ENCODE data around the gene LIPA. TPM values are rescaled to one million over a fixed set of nuclear protein-coding genes. Genes with fewer than 3 reads are reported as not detected.
"Not testable (repeated sequence)": the region's sequence is repeated elsewhere in the genome, so short reads cannot be mapped to it uniquely, and the experiment has no call there.

The LIPA gene
- total RNA-seq, result 10 to 100 TPM; 13.2 to 15.8 (median 14.7) TPM

DNA sequence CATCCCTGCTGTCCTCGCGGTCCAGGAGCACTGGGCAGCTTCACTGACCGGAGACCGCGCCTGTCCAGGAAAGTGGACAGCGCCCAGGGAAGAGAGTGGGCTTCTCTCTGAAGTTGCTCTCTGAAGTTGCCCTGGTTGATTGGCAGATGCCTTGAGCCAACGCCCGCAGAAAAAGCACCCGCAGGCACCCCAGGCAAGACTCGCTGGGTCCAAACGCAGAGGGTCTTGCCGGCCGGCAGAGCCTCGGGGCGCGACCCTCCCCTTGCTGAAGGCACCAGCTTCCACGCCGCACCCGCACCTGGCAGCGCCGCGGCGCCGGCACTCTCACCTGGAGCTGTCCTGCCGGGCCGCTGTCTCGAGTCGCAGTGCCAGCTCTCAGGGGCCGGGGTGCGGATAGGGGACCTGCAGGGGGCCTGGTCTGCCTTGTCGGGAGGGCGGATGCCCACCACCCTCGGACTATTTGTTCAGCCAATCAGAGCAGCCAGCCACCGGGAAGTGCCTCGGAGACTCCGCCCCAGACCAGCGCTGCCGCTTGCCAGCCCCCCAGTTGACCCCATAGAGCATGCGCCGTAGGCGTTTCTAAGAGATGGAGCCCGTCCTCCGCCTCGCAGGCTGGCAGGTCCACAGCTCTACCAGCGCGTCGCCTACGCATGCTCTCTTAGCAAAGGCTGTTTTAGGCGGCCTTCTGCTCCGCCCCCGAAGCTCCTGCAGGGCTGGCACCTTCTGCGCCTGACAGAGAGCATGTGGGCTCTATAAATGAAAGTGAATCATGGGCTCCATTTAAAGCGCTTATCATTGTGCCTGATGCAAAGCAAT is at the start of gene LIPA:
Gene LIPA, minus strand, starts transcription at position 367 of the 816 bp plus-strand sequence. CDS start 4,127 bp downstream, outside the sequence.
- DNase-seq, result peak; percentile 94
- H3K27me3 Mint-ChIP-seq (ENCODE audit: low read depth), result no peaks in the 10 kb centered on the region
- peaks cover 34% of the 10 kb centered on the region for H3K4me1 Mint-ChIP-seq (ENCODE audit: low read depth)
- peaks cover 6% of the 10 kb centered on the region for H3K36me3 Mint-ChIP-seq (ENCODE audit: insufficient read depth)
- peaks cover 6% of the 10 kb centered on the region for H3K9me3 Mint-ChIP-seq
- ATAC-seq, result peak; percentile 93 to 94
- peak within 1 kb of the TSS; percentile 85 for H3K4me3 Mint-ChIP-seq

DNA sequence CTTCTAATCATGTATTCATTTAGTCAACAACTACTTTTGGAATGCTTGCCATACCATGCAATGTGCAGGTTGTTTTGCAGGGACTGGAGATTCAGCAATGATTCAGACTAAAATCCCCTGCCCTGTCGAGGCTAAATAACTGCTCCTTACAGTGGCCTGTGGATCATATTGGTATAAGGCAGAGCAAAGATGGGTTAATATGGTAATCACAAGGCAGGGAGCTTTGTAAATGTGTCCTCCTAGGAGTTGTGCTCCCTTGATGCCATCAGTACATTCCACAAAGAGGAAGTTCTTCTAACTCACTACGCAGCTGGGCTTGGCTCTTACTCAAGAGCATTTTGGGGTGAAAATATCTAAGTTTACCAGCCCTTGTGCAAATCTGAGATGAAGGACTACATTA is 49.7 kb upstream of the LIPA start:
- DNase-seq, result no peak
- peaks cover 43% of the 10 kb centered on the region for H3K4me1 Mint-ChIP-seq (ENCODE audit: low read depth)
- H3K27me3 Mint-ChIP-seq (ENCODE audit: low read depth), result no peaks in the 10 kb centered on the region
- peak; percentile 47 to 64 for ATAC-seq
- peaks cover 11% of the 10 kb centered on the region for H3K9me3 Mint-ChIP-seq
- peak overlapping the region; percentile 85 for H3K4me3 Mint-ChIP-seq
- peaks cover 15% of the 10 kb centered on the region for H3K36me3 Mint-ChIP-seq (ENCODE audit: insufficient read depth)

DNA sequence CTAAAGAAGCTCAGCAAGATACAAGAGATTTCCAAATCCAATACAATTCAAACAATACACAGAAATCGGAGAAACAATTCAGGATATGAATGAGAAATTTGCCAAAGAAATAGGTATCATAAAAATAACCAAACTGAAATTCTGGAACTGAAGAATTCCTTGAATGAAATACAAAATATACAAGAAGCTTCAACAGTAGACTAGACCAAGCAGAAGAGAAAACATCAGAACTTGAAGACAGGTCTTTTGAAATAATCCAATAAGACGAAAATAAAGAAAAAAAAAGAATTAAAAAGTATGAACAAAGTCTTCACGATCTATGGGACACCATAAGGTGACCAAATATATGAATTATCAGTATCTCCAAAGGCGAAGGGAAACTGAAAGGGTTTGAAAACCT is 47.5 kb upstream of the LIPA start:
- H3K36me3 Mint-ChIP-seq (ENCODE audit: insufficient read depth), result peaks cover 3% of the 10 kb centered on the region
- peaks cover 11% of the 10 kb centered on the region for H3K9me3 Mint-ChIP-seq
- DNase-seq, result no peak
- H3K27me3 Mint-ChIP-seq (ENCODE audit: low read depth), result no peaks in the 10 kb centered on the region
- H3K4me3 Mint-ChIP-seq, result no peak overlapping the region
- no peak for ATAC-seq
- H3K4me1 Mint-ChIP-seq (ENCODE audit: low read depth), result peaks cover 45% of the 10 kb centered on the region

DNA sequence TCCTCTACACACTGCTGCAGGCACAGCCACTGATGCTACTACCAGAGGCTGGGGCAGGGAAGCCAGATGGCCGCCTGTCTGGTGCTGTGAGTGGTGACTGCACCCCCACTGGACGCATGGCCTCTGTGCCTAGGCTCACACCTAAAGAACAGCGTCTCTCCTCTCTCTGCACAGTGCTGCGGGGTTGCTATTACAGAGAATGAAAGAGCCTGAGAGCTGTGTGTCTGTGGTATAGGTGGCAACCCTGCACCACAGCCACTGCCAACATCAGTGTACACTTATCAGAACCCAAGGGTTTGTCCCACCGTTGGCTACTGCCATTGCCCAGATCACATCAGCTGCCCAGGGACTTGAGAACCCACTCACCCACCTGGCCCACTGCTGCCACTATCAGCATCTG is 46.2 kb upstream of the LIPA start:
- DNase-seq (no peak), ATAC-seq (no peak)
- Mint-ChIP-seq H3K27me3 (ENCODE audit: low read depth) (no peaks in the 10 kb centered on the region), H3K36me3 (ENCODE audit: insufficient read depth) (no peaks in the 10 kb centered on the region), H3K4me1 (ENCODE audit: low read depth) (peaks cover 36% of the 10 kb centered on the region), H3K4me3 (no peak overlapping the region), H3K9me3 (peaks cover 11% of the 10 kb centered on the region)

DNA sequence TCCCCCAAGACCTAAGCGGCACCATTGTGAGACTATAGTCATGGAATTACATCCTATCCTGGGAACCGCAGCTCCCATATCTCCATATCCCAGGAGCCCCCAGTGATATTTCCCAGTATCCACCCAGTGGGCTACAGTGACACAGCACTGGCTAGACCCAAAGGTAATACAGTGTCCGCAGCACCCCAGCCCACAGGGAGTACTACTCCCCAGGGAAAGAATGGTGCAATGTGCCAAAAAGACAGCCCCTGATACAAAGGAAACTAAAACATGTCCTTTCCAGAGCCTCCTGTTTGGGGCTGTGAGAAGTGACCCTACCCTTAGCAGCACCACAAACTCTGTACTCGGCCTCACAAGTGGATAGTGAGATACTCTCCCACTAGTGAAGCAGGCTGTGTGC is 45.8 kb upstream of the LIPA start:
- DNase-seq (no peak), ATAC-seq (no peak)
- H3K36me3 Mint-ChIP-seq (ENCODE audit: insufficient read depth), result no peaks in the 10 kb centered on the region
- peaks cover 31% of the 10 kb centered on the region for H3K4me1 Mint-ChIP-seq (ENCODE audit: low read depth)
- no peak overlapping the region for H3K4me3 Mint-ChIP-seq
- H3K27me3 Mint-ChIP-seq (ENCODE audit: low read depth), result no peaks in the 10 kb centered on the region
- H3K9me3 Mint-ChIP-seq, result peaks cover 11% of the 10 kb centered on the region

DNA sequence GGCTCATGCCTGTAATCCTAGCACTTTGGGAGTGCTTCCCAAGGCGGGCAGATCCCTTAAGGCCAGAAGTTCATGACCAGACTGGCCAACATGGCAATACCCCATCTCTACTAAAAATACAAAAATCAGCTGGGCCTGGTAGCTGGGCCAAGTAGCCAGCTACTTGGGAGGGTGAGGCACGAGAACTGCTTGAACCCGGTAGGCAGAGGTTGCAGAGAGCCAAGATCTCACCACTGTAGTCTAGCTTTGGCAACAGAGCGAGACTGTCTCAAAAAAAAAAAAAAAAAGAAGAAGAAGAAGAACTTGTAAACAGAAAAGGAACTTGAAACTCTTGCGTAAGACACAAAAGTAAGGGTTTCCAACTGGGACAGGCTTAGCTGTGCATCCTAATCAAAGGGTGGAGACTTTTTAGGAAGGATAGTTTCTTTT is 44.7 kb upstream of the LIPA start:
- no peak for ATAC-seq
- Mint-ChIP-seq H3K27me3 (ENCODE audit: low read depth) (no peaks in the 10 kb centered on the region), H3K4me1 (ENCODE audit: low read depth) (peaks cover 22% of the 10 kb centered on the region), H3K4me3 (no peak overlapping the region), H3K36me3 (ENCODE audit: insufficient read depth) (no peaks in the 10 kb centered on the region), H3K9me3 (peaks cover 11% of the 10 kb centered on the region)
- no peak for DNase-seq

DNA sequence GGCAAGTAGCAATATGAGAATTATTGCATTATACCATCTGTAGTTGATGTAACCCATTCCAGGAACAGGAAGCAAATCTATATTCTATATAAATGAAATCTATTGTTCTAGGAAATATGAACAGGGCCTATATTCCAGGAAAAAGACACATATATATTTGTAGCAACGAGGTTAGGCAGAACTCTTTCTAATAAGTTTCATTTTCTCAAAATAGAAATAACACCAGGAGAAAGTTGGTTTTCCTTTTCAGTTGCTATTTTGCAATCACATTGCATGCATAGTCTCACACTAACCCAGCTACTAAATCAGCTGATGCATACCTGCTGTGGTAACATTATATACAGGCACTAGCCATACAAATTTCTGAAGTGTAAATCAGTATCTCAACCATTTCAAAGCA is 44.0 kb upstream of the LIPA start:
- Mint-ChIP-seq H3K36me3 (ENCODE audit: insufficient read depth) (no peaks in the 10 kb centered on the region), H3K9me3 (peaks cover 11% of the 10 kb centered on the region), H3K27me3 (ENCODE audit: low read depth) (no peaks in the 10 kb centered on the region), H3K4me1 (ENCODE audit: low read depth) (peaks cover 18% of the 10 kb centered on the region), H3K4me3 (no peak overlapping the region)
- ATAC-seq, result peak in 1 of 2 donors; percentile 41
- no peak for DNase-seq

DNA sequence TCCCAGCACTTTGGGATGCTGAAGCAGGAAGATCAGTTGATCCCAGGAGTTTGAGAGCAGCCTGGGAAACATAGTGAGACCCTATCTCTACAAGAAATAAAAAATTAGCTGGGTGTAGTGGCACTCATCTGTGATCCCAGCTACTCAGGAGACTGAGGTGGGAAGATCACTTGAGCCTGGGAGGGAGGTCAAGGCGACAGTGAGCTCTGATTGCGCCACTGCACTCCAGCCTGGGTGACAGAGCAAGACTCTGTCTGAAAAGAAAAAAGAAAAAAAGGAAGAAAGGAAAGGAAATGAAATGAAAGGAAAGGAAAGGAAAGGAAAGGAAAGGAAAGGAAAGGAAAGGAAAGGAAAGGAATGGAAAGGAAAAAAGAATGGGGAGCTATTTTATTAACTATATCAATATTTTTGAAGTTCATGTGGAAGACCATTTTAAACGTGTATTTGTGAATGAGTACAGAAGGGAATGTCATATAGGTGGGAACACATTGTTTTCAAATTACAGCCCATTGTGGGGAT is 43.2 kb upstream of the LIPA start:
- H3K36me3 Mint-ChIP-seq (ENCODE audit: insufficient read depth), result no peaks in the 10 kb centered on the region
- no peak overlapping the region for H3K4me3 Mint-ChIP-seq
- H3K27me3 Mint-ChIP-seq (ENCODE audit: low read depth), result no peaks in the 10 kb centered on the region
- ATAC-seq, result no peak
- no peak for DNase-seq
- H3K9me3 Mint-ChIP-seq, result peaks cover 11% of the 10 kb centered on the region
- peaks cover 15% of the 10 kb centered on the region for H3K4me1 Mint-ChIP-seq (ENCODE audit: low read depth)

DNA sequence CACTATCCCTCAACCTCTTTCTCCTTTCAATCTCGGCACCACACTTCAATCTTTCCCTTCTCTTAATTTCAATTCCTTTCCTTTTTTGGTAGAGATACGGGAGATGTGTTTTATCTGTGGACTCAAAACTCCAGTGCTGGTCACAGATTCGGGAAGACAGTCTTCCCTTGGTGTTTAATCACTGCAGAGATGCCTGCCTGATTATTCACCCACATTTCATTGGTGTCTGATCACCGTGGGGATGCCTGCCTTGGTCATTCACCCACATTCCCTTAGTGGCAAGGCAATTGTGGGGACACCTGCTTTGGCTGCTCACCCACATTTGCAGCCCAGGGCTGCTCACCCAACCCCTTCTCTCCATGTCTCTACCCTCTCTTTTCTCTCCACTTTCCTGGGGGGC is 33.7 kb upstream of the LIPA start:
- ATAC-seq; H3K27me3 Mint-ChIP-seq (ENCODE audit: low read depth); H3K4me1 Mint-ChIP-seq (ENCODE audit: low read depth); H3K9me3 Mint-ChIP-seq; H3K4me3 Mint-ChIP-seq; H3K36me3 Mint-ChIP-seq (ENCODE audit: insufficient read depth); DNase-seq: not testable (repeated sequence)

DNA sequence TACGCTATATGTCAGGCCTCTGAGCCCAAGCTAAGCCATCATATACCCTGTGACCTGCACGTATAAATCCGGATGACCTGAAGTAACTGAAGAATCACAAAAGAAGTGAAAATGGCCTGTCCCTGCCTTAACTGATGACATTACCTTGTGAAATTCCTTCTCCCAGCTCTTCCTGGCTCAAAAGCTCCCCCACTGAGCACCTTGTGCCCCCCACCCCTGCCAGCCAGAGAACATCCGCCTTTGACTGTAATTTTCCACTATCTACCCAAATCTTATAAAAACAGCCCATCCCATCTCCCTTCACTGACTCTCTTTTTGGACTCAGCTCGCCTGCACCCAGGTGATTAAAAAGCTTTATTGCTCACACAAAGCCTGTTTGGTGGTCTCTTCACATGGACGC is 33.1 kb upstream of the LIPA start:
- H3K36me3 Mint-ChIP-seq (ENCODE audit: insufficient read depth); H3K4me1 Mint-ChIP-seq (ENCODE audit: low read depth); H3K9me3 Mint-ChIP-seq; DNase-seq; H3K27me3 Mint-ChIP-seq (ENCODE audit: low read depth); H3K4me3 Mint-ChIP-seq; ATAC-seq: not testable (repeated sequence)

DNA sequence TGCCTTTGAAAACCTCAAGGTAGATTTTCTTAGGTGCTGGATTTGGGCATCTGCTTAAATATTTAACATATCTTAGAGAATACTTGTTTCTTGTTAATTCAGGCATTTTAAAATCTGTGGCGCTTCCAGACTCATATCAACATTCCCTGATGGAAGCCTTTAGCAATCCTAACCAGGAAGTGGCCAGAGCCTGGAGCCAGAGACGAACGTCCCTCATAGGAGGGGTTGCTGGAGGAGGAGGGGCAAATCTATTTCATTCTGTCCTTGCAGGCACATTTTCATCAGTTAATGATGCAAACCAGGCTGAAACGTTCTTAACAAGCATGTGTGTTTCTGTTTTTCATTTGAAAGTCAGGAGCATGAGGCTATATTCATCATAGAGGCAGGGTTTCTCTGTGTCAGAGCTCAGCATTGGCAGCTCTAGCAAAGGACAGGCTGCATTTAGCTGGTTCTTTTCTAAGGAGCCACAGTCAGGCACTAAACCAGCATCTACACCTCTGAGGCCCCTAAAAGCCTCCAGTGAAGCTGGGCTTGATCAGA is 32.4 kb upstream of the LIPA start:
- Mint-ChIP-seq H3K27me3 (ENCODE audit: low read depth) (no peaks in the 10 kb centered on the region), H3K4me3 (no peak overlapping the region), H3K4me1 (ENCODE audit: low read depth) (no peaks in the 10 kb centered on the region), H3K9me3 (no peaks in the 10 kb centered on the region), H3K36me3 (ENCODE audit: insufficient read depth) (no peaks in the 10 kb centered on the region)
- no peak for DNase-seq
- ATAC-seq, result no peak

DNA sequence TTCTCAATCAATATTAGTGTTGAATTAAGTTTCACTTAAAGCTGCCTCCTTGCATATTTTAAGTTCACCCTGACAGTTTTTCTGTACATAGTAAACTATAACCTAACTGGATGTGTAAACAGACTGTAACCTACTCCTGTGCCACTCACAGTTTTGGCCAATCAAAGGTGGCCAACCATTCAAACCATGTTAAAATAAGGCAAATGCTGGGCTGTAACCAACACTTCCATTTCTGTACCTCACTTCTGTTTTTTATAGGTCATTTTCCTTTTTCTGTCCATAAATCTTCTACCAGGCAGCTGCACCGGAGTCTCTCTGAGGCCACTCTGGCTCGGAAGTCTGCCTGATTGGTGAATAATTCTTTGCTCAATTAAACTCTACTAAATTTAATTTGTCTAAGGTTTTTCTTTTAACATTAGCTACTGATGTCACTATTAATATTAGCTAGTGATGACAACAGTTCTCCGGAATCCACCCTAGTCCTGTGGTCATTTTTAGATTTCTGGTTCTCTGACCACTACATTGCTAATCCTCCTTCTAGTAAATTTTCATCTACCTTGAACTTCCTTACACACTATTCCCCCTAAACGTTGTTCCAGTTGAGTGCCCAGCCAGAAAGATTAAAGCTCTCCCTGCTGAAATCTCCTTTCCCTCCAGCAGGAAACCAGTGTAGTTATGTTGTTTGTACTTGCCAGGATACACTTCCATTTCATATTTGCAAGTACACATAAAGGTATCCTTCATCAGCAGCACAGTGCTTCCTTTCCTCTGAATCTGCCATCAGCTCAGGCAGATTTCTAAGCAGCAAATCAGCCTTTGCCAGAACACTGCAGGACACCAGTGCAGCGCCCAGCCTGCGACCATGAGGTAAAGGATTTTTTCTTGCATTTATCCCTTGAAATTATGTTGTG is 31.7 kb upstream of the LIPA start:
- ATAC-seq (no peak), DNase-seq (no peak)
- Mint-ChIP-seq H3K9me3 (no peaks in the 10 kb centered on the region), H3K4me3 (no peak overlapping the region), H3K36me3 (ENCODE audit: insufficient read depth) (no peaks in the 10 kb centered on the region), H3K27me3 (ENCODE audit: low read depth) (no peaks in the 10 kb centered on the region), H3K4me1 (ENCODE audit: low read depth) (no peaks in the 10 kb centered on the region)

DNA sequence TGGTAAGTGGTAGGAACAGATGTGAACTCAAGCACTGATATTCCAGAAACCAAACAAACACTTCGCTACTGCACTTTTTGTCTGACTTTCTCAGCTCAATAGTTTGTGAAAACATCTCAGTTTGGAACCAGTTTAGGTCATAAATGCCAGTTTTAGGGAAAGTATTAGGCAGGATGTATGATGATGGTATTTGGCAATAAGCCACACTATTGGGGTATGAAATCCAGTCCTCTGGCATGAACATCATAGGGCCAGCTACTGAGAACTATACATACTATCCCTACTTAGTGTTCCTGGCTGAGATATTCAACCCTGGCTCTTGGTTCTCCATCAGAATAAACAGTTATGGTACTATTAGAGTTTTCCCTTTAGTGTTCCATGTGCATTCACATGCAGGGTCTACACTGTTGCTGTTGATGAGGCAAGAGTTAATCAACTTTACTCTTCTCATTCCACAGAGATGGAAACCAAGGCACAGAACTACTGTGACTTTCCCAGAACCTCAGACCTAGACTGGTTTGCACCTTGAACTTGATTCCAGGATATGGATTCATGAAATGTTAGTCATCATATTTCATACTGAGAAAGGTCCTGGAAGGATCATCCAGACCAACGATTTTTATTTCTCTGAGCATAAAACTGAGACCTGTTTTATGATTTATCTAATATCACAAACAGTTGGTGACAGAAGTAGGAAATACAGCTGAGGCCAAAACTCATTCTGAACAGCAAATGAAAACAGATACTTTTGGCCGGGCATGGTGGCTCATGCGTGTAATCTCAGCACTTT is 30.2 kb upstream of the LIPA start:
- DNase-seq (no peak), ATAC-seq (no peak)
- no peaks in the 10 kb centered on the region for H3K36me3 Mint-ChIP-seq (ENCODE audit: insufficient read depth)

DNA sequence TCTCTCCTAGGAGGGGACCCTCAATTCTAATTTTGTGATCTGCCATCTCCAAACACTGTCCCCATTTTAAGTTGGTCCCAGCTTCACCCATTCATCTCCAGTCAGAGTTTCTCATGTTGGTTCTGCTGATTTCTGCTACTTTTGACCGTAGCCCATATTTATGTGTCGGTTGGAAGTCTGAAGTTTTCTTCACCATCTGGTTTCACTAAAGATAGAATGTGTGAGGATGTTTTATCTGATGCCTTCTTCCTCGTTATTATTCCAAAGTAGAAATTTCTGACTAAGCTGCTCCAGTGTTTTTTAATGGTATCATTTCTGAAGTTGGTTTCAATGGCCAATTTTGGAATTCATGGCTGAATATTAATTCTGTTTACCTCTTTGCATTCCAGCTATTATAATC is 28.9 kb upstream of the LIPA start:
- DNase-seq (no peak), ATAC-seq (no peak)
- no peaks in the 10 kb centered on the region for H3K4me1 Mint-ChIP-seq (ENCODE audit: low read depth)
- no peaks in the 10 kb centered on the region for H3K27me3 Mint-ChIP-seq (ENCODE audit: low read depth)
- no peak overlapping the region for H3K4me3 Mint-ChIP-seq
- H3K36me3 Mint-ChIP-seq (ENCODE audit: insufficient read depth), result no peaks in the 10 kb centered on the region
- H3K9me3 Mint-ChIP-seq, result no peaks in the 10 kb centered on the region

More for the DNA sequence above, 30.2 kb upstream of the LIPA start:
- H3K9me3 Mint-ChIP-seq, result no peaks in the 10 kb centered on the region
- H3K4me1 Mint-ChIP-seq (ENCODE audit: low read depth), result no peaks in the 10 kb centered on the region
- no peaks in the 10 kb centered on the region for H3K27me3 Mint-ChIP-seq (ENCODE audit: low read depth)
- H3K4me3 Mint-ChIP-seq, result no peak overlapping the region

Measured in activated T-cell treated with anti-CD3 and anti-CD28 coated beads, Interleukin-2, amount 50 U/mL, for 4 hours (primary cell).